ENCODE data around the gene SLCO2A1. TPM values are rescaled to one million over a fixed set of nuclear protein-coding genes. Genes with fewer than 3 reads are reported as not detected.
"Not testable (repeated sequence)": the region's sequence is repeated elsewhere in the genome, so short reads cannot be mapped to it uniquely, and the experiment has no call there.

SLCO2A1 gene
- total and polyA plus RNA-seq, 8 donors: 34.7 to 180 (median 57.6) TPM

GRCh38 chr3:134073583-134073945 lies 43.8 kb upstream of the SLCO2A1 start:
- H3K4me1 ChIP-seq: peaks cover 3 to 5% of the 10 kb centered on the region in 2 donors
- DNase-seq (no peak), ATAC-seq (no peak)
- no peak overlapping the region for H3K4me3 ChIP-seq
- no peaks in the 10 kb centered on the region for H3K36me3 ChIP-seq
- no peaks in the 10 kb centered on the region for H3K27me3 ChIP-seq
- intact Hi-C loops (cut with DNase I): no loop called here
- H3K9me3 ChIP-seq: no peaks in the 10 kb centered on the region
- no peak for TF ChIP-seq CTCF (IDR thresholded peaks at IDR 0.05)
- no peak overlapping the region for H3K27ac ChIP-seq

- no peak for DNase-seq
- intact Hi-C loops (cut with DNase I): no loop called here
Measured at GRCh38 chr3:134072881-134073582, 43.3 kb upstream of the SLCO2A1 start.

GRCh38 chr3:134070281-134070680 lies 40.6 kb upstream of the SLCO2A1 start:
- ATAC-seq; H3K36me3 ChIP-seq; H3K9me3 ChIP-seq; intact Hi-C loops (cut with DNase I); H3K4me3 ChIP-seq; H3K27me3 ChIP-seq; H3K27ac ChIP-seq: not testable (repeated sequence)
- peak in 1 of 4 donors; percentile 56 for DNase-seq
- H3K4me1 ChIP-seq: peaks cover 3 to 15% of the 10 kb centered on the region in 2 donors

More at GRCh38 chr3:134072881-134073582, 43.3 kb upstream of the SLCO2A1 start:
- peaks cover 3 to 5% of the 10 kb centered on the region in 2 donors for H3K4me1 ChIP-seq
- no peak for ATAC-seq
- H3K27me3 ChIP-seq: no peaks in the 10 kb centered on the region
- H3K4me3 ChIP-seq: no peak overlapping the region
- H3K36me3 ChIP-seq: no peaks in the 10 kb centered on the region
- H3K27ac ChIP-seq: no peak overlapping the region
- no peak for TF ChIP-seq CTCF (IDR thresholded peaks at IDR 0.05)
- H3K9me3 ChIP-seq: no peaks in the 10 kb centered on the region

- Histone ChIP-seq H3K4me3 (no peak overlapping the region), H3K27me3 (no peaks in the 10 kb centered on the region), H3K9me3 (no peaks in the 10 kb centered on the region), H3K4me1 (peaks cover 3 to 10% of the 10 kb centered on the region in 2 donors), H3K36me3 (no peaks in the 10 kb centered on the region), H3K27ac (no peak overlapping the region)
- DNase-seq: no peak
- intact Hi-C loops (cut with DNase I): no loop called here
- ATAC-seq: no peak
- no peak for TF ChIP-seq CTCF (IDR thresholded peaks at IDR 0.05)
Measured at GRCh38 chr3:134068429-134068828, 38.7 kb upstream of the SLCO2A1 start.

- no peak for TF ChIP-seq CTCF (IDR thresholded peaks at IDR 0.05)
- Histone ChIP-seq H3K4me1 (peaks cover 3 to 10% of the 10 kb centered on the region in 2 donors), H3K4me3 (no peak overlapping the region), H3K9me3 (no peaks in the 10 kb centered on the region), H3K27me3 (no peaks in the 10 kb centered on the region), H3K36me3 (no peaks in the 10 kb centered on the region), H3K27ac (peak overlapping the region in 1 of 2 donors; percentile 25)
- no peak for DNase-seq
- intact Hi-C loops (cut with DNase I): no loop called here
- ATAC-seq: no peak
Measured at GRCh38 chr3:134067531-134068161, 37.9 kb upstream of the SLCO2A1 start.
